SK-N-SH treated with all-trans-retinoic acid at 6 μM for 48 hours (cell line): ENCODE measurements around the gene TOGARAM1.

ENCODE experiments used
- CSDC2 ChIP-seq: fragments of 250-450 bp; sonication (Bioruptor Pico); IDR thresholded peaks from 2 replicates; pipeline ENCODE4 v1.5.0; 2020; ENCODE audit warnings: mild to moderate bottlenecking, moderate library complexity
- GLIS3 ChIP-seq: fragments of 250-450 bp; sonication (Bioruptor Pico); IDR thresholded peaks from 2 replicates; pipeline ENCODE4 v1.5.0; 2020; ENCODE audit warnings: mild to moderate bottlenecking, moderate library complexity
- ISL1 ChIP-seq: fragments of 250-450 bp; sonication (Bioruptor Pico); IDR thresholded peaks from 2 replicates; pipeline ENCODE4 v2.1.2; 2022; ENCODE audit warnings: mild to moderate bottlenecking, moderate library complexity
- ZFP30 ChIP-seq: fragments of 450-650 bp; formaldehyde crosslinking; IDR thresholded peaks from 2 replicates; pipeline ENCODE4 v1.5.0; 2022; ENCODE audit warnings: mild to moderate bottlenecking, moderate library complexity

DNA sequence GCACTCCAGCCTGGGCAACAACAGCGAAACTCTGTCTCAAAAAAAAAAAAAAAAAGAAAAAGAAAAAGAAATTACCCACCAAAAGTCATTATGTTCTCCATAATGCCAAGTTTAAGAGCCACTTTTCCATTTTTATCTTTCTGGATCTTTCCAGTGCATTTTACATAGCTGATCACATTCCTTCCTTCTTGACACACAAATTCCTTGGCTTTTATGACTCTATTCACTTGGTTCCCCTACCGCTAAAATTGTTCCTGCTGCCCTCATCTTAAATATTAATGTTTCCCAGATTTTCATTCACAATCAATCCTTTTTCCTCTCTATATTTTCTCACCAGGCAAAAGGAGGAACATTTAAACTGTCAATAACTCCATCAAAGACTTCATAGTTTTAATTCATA lies 20.4 kb upstream of the TOGARAM1 start:
- no peak for TF ChIP-seq CSDC2 (CRISPR knock-in tag)
- no peak for TF ChIP-seq ISL1
- TF ChIP-seq GLIS3: no peak
- no peak for TF ChIP-seq ZFP30 (CRISPR knock-in tag)
